Type B pancreatic cell (in vitro differentiated cells): ENCODE measurements around the gene ERC1. TPM values are rescaled to one million over a fixed set of nuclear protein-coding genes. Genes with fewer than 3 reads are reported as not detected.

Source experiments
- DNase-seq: peaks from one replicate; pipeline ENCODE4 v3.0.0; 2021; ENCODE audit warnings: mixed read lengths; ENCODE audit not compliant: unreplicated experiment; ENCODE audit errors: extremely low spot score
- H3K27ac Mint-ChIP-seq: 2 replicates; pipeline ENCODE4 v1.8.0; 2021; ENCODE audit warnings: mild to moderate bottlenecking, mixed read lengths
- H3K27me3 Mint-ChIP-seq: 2 replicates; pipeline ENCODE4 v1.8.0; 2021; ENCODE audit warnings: mixed read lengths
- H3K36me3 Mint-ChIP-seq: 2 replicates; pipeline ENCODE4 v1.8.0; 2021; ENCODE audit warnings: mixed read lengths
- H3K4me1 Mint-ChIP-seq: one replicate; pipeline ENCODE4 v1.8.0; 2021; ENCODE audit warnings: mixed read lengths; ENCODE audit not compliant: unreplicated experiment
- H3K4me3 Mint-ChIP-seq: 2 replicates; pipeline ENCODE4 v1.8.0; 2021; ENCODE audit warnings: mild to moderate bottlenecking, mixed read lengths
- H3K9me3 Mint-ChIP-seq: 2 replicates; pipeline ENCODE4 v1.8.0; 2021; ENCODE audit warnings: mixed read lengths
- CTCF ChIP-seq: fragments of 200-600 bp; sonication (generic); conservative IDR thresholded peaks from 2 replicates; pipeline ENCODE4 v1.5.0; 2021; ENCODE audit warnings: antibody characterized with exemption, mild to moderate bottlenecking
- total RNA-seq: library from RNA; stranded (reverse); gene quantifications from 2 replicates; pipeline ENCODE4 v1.2.1, GENCODE V29; 2021; ENCODE audit warnings: low replicate concordance

Gene ERC1
- total RNA-seq, 1 donor from 2014 or later, result 62.8 TPM

DNA sequence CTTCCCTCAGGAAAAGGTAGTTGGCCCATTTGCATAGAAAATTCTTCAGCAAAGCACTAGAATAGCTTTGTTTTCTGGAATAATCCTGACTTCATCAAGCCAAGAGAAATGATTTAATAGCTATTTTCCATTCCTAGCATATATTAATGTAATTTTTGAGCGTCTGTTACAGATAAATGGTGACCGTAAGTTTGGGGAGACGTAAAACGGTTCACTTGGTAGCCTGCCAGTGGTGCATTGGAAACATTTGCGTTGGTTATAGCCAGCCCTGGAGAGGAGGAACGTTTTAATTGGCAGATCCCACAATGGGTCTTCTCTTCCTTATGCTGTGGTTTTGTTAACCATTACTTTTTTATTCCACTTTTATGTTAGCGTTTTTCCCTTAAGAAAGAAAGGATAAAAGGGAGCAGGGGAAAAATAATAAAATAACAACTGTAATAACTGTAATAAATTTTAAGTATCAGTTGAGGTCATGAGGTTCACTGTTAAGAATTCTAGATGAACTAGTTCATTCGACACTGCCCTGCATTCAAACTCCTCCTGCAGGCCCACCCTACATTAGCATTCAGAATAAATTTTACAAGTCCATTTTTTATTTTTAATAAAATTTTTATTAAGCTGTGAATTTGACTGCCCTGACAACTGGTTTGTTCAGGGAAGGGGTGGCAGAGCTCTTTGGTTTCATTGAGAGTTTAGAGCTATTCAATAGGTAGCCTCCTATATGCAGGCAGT lies 300.7 kb downstream of the ERC1 start:
- Mint-ChIP-seq H3K4me1 (peaks cover 4% of the 10 kb centered on the region), H3K27ac (no peak overlapping the region), H3K4me3 (no peak overlapping the region), H3K9me3 (no peaks in the 10 kb centered on the region), H3K27me3 (no peaks in the 10 kb centered on the region), H3K36me3 (peaks cover 53% of the 10 kb centered on the region)
- TF ChIP-seq CTCF, result no peak
- no peak for DNase-seq

- Mint-ChIP-seq H3K4me1 (peaks cover 4% of the 10 kb centered on the region), H3K36me3 (peaks cover 61% of the 10 kb centered on the region), H3K27ac (no peak overlapping the region), H3K4me3 (no peak overlapping the region), H3K9me3 (no peaks in the 10 kb centered on the region), H3K27me3 (no peaks in the 10 kb centered on the region)
- no peak for TF ChIP-seq CTCF
- DNase-seq, result no peak
Observed at GRCh38 chr12:1293901-1294300, 302.9 kb downstream of the ERC1 start.

GRCh38 chr12:1297206-1297605 lies 306.2 kb downstream of the ERC1 start:
- Mint-ChIP-seq H3K4me3 (no peak overlapping the region), H3K4me1 (peaks cover 4% of the 10 kb centered on the region), H3K27ac (no peak overlapping the region), H3K36me3 (peaks cover 64% of the 10 kb centered on the region), H3K9me3 (no peaks in the 10 kb centered on the region), H3K27me3 (no peaks in the 10 kb centered on the region)
- TF ChIP-seq CTCF, result no peak
- DNase-seq, result no peak

DNA sequence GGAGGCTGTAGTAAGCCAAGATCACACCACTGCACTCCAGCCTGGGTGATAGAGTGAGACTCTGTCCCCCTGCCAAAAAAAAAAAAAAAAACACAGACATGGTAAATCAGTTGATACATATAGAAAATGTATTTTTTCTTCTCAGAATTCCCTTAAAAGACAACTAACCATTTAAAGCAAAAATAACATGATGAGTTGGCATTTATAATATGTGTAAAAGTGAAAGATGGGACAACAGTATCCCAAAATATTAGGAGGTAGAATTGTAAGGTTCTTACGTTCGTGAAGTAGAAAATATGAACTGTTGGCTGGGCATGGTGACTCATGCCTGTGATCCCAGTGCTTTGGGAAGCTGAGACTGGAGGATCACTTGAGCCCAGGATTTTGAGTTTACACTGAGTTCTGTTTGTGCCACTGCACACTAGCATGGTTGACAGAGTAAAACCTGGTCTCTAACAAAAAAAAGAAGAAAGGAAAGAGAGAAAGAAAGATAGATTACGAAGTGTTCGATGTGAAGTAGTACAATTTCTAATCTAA lies 306.7 kb downstream of the ERC1 start:
- no peak for DNase-seq
- Mint-ChIP-seq H3K4me1 (peaks cover 4% of the 10 kb centered on the region), H3K36me3 (peaks cover 68% of the 10 kb centered on the region), H3K9me3 (no peaks in the 10 kb centered on the region), H3K27me3 (no peaks in the 10 kb centered on the region), H3K4me3 (no peak overlapping the region), H3K27ac (no peak overlapping the region)
- TF ChIP-seq CTCF, result no peak

- H3K4me1 Mint-ChIP-seq, result peaks cover 3% of the 10 kb centered on the region
- no peak overlapping the region for H3K4me3 Mint-ChIP-seq
- no peak for DNase-seq
- no peak overlapping the region for H3K27ac Mint-ChIP-seq
- peaks cover 63% of the 10 kb centered on the region for H3K36me3 Mint-ChIP-seq
- H3K9me3 Mint-ChIP-seq, result no peaks in the 10 kb centered on the region
- TF ChIP-seq CTCF, result no peak
- H3K27me3 Mint-ChIP-seq, result no peaks in the 10 kb centered on the region
Observed at GRCh38 chr12:1300460-1300859, 309.4 kb downstream of the ERC1 start.
